Heart right ventricle (tissue), 16 donors: ENCODE measurements around the gene CLDN6. TPM values are rescaled to one million over a fixed set of nuclear protein-coding genes. Genes with fewer than 3 reads are reported as not detected.

ENCODE experiments used
- ATAC-seq, 8 donors: fragments of 200-7000 bp; cut with Tn5 transposase; one replicate each; pipeline ENCODE4 v1.9.1; 2020; ENCODE audit warnings: mild to moderate bottlenecking in 8 of 8, moderate library complexity in 8 of 8, moderate number of reproducible peaks in 1 of 8
- DNase-seq, 2 donors: peaks; one replicate each; pipeline ENCODE4 v3.0.0-alpha.2; 2020
- H3K27ac ChIP-seq, 10 donors: fragments of 200-600 bp; sonication (generic) in 2 of 10; one replicate each; pipeline versions ENCODE4 v1.5.0 to v1.8.0; 2020 to 2022; ENCODE audit warnings: mild to moderate bottlenecking in 3 of 10
- H3K27me3 ChIP-seq, 7 donors: fragments of 200-600 bp; one replicate each; pipeline ENCODE4 v1.8.0; 2021 to 2022; ENCODE audit warnings: mild to moderate bottlenecking in 2 of 7
- H3K36me3 ChIP-seq, 9 donors: fragments of 200-600 bp; sonication (generic) in 1 of 9; one replicate each; pipeline versions ENCODE4 v1.5.0 to v1.8.0; 2020 to 2022; ENCODE audit warnings: mild to moderate bottlenecking in 2 of 9
- H3K4me1 ChIP-seq, 9 donors: fragments of 200-600 bp; sonication (generic) in 1 of 9; one replicate each; pipeline versions ENCODE4 v1.5.0 to v1.8.0; 2020 to 2022; ENCODE audit warnings: mild to moderate bottlenecking in 4 of 9
- H3K4me3 ChIP-seq, 10 donors: fragments of 200-600 bp; sonication (generic) in 2 of 10; one replicate each; pipeline versions ENCODE4 v1.5.0 to v1.8.0; 2020 to 2022; ENCODE audit warnings: mild to moderate bottlenecking in 7 of 10, moderate library complexity in 2 of 10
- H3K9me3 ChIP-seq, 11 donors: fragments of 200-600 bp in 10 of 11; sonication (generic) in 2 of 11; one replicate each; pipeline versions ENCODE4 v1.5.0 to v1.8.0; 2013 to 2022; ENCODE audit warnings: mild to moderate bottlenecking in 2 of 11, control low read depth in 1 of 11, moderate library complexity in 1 of 11
- WGBS, 2 donors: extraction: QIAGEN DNeasy Blood & Tissue Kit; methylation state at CpG; one replicate each; pipeline ENCODE4 v1.1.7; 2013; ENCODE audit warnings: inconsistent platforms in 1 of 2; 5-methylcytosine and 5-hydroxymethylcytosine counted together
- intact Hi-C, 10 donors: fragments of 100-400 bp; cut with DNase I; formaldehyde crosslinking; loops; one replicate each; pipeline versions ENCODE4 v1.11.1 to v1.14.2; 2022
- polyA plus RNA-seq, 2 donors: library from polyadenylated mRNA; stranded (reverse); fragments of 200-250 nt; gene quantifications; one replicate each; pipeline ENCODE4 v1.2.3, GENCODE V29; 2013
- total RNA-seq, 10 donors: library from RNA; stranded (reverse); fragmentation: NEBNext Ultra II Directional in 3 of 10; extraction: Animal tissue kit (Norgen Biotek cat#: 25700) in 3 of 10; gene quantifications; one replicate each; pipeline versions ENCODE4 v1.2.1 to v1.2.4, GENCODE V29; 2021 to 2023
- TF ChIP-seq, protein P1 (sequence below), 9 donors: fragments of 200-600 bp; sonication (generic) in 2 of 9; IDR thresholded peaks; one replicate each; pipeline versions ENCODE4 v1.5.0 to v1.8.0; 2021 to 2022; ENCODE audit warnings: antibody characterized with exemption in 9 of 9, mild to moderate bottlenecking in 5 of 9, moderate library complexity in 1 of 9
- donor health status: Arrhythmogenic right ventricular cardiomyopathy.
- donor health status: ischemic (EF 13 %, LVEDD 7.1; RV severe dilation, severe dysfunction).
- donor health status: healthy with polysubstance abuse.
- donor health status: DM: no; HTN: yes; CAD: no.
- donor health status: DM: no; HTN: no; CAD: no.
- donor health status: ischemic (EF 25% LVEDD 6.9; RV normal size, moderate dysfunction).
- donor health status: ischemic (EF 25% LVEDD 5.7; RV mildly dilated, moderate dysfunction).
- donor health status: healthy.
- donor health status: DM: yes; HTN: yes; CAD: no.
- donor health status: Ischemic cardiomyopathy.
- donor health status: ischemic (EF 35%, LVEDD 5.7; RV mildly dilated, moderate dysfunction).
- donor health status: nonischemic (EF 11% LVEDD 7.7; RV severe dilation, severe dysfunction).
- donor health status: DM: yes; HTN: yes; CAD: no.
- donor health status: PGD.
- donor health status: ischemic (EF 29% LVEDD 5.4; RV normal size, mild dysfunction).
- donor health status: nonischemic (EF 23%, LVEDD 6.1; RV moderate dilation, normal function).

CLDN6 gene
- total and polyA plus RNA-seq, 12 donors, result 0.03 to 0.28 TPM; not detected in 10

DNA sequence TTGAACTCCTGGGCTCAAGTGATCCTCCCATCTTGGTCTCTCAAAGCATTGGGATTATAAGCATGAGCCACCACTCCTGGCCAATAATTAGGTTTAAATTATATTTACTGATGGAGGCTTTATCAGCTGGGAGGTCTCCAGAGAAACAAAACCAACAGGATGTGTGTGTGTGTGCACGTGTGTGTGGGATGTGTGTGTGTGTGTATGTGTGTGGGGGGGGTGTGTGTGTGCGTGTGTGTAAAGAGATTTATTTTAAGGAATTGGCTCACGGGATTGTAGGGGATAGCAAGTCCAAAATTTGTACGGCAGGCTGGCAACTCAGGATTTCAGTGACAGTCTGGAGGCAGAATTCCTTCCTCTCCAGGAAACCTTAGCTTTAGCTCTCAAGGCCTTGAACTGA is 33.0 kb upstream of the CLDN6 start:
- Histone ChIP-seq H3K36me3 (no peaks in the 10 kb centered on the region), H3K9me3 (no peaks in the 10 kb centered on the region), H3K4me1 (peaks cover 4 to 22% (median 9%) of the 10 kb centered on the region in 9 donors), H3K27me3 (peaks cover 6 to 49% (median 35%) of the 10 kb centered on the region in 7 donors), H3K27ac (peak overlapping the region in 1 of 10 donors; percentile 70), H3K4me3 (peak overlapping the region in 1 of 10 donors; percentile 65)
- WGBS, 2 donors, result 30 to 46% methylated on average over 4 of the region's 4 CpGs
- ATAC-seq, result no peak
- intact Hi-C loops, result loop anchor here in 3 of 10 donors (10.0 kb wide), 2 partner anchors 64 to 114 kb away; partner anchors contain the start of gene ZNF205 (in 1 of the 3)
- TF ChIP-seq, protein P1, sequence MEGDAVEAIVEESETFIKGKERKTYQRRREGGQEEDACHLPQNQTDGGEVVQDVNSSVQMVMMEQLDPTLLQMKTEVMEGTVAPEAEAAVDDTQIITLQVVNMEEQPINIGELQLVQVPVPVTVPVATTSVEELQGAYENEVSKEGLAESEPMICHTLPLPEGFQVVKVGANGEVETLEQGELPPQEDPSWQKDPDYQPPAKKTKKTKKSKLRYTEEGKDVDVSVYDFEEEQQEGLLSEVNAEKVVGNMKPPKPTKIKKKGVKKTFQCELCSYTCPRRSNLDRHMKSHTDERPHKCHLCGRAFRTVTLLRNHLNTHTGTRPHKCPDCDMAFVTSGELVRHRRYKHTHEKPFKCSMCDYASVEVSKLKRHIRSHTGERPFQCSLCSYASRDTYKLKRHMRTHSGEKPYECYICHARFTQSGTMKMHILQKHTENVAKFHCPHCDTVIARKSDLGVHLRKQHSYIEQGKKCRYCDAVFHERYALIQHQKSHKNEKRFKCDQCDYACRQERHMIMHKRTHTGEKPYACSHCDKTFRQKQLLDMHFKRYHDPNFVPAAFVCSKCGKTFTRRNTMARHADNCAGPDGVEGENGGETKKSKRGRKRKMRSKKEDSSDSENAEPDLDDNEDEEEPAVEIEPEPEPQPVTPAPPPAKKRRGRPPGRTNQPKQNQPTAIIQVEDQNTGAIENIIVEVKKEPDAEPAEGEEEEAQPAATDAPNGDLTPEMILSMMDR (IDR thresholded peaks at IDR 0.05), result no peak
- no peak for DNase-seq

DNA sequence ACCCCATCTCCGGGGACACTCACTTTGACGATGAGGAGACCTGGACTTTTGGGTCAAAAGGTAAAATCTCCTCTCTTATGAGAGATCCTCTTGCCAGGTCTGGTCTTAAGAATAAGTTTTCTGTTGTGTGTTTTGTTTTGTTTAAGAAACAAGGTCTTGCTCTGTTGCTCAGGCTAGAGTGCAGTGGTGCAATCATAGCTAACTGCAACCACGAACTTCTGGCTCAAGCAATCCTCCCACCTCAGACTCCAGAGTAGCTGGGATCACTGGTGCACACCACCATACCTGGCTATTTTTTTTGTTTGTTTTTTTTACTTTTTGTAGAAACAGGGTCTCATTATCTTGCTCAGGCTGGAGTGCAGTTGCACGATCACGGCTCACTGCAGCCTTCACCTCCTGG is 32.5 kb upstream of the CLDN6 start:
- no peak for DNase-seq
- peak overlapping the region in 1 of 10 donors; percentile 70 for H3K27ac ChIP-seq
- intact Hi-C loops, result loop anchor here in 3 of 10 donors (10.0 kb wide), 2 partner anchors 64 to 114 kb away; partner anchors contain the start of gene ZNF205 (in 1 of the 3)
- 78 to 79% methylated on average over 5 of the region's 5 CpGs for WGBS, 2 donors
- H3K4me1 ChIP-seq, result peaks cover 10 to 24% (median 15%) of the 10 kb centered on the region in 9 donors
- no peak for ATAC-seq
- peak overlapping the region in 1 of 10 donors; percentile 65 for H3K4me3 ChIP-seq
- H3K36me3 ChIP-seq, result no peaks in the 10 kb centered on the region
- H3K9me3 ChIP-seq, result no peaks in the 10 kb centered on the region
- H3K27me3 ChIP-seq, result peaks cover 6 to 54% (median 41%) of the 10 kb centered on the region in 7 donors
- TF ChIP-seq, protein P1 (IDR thresholded peaks at IDR 0.05), result no peak

DNA sequence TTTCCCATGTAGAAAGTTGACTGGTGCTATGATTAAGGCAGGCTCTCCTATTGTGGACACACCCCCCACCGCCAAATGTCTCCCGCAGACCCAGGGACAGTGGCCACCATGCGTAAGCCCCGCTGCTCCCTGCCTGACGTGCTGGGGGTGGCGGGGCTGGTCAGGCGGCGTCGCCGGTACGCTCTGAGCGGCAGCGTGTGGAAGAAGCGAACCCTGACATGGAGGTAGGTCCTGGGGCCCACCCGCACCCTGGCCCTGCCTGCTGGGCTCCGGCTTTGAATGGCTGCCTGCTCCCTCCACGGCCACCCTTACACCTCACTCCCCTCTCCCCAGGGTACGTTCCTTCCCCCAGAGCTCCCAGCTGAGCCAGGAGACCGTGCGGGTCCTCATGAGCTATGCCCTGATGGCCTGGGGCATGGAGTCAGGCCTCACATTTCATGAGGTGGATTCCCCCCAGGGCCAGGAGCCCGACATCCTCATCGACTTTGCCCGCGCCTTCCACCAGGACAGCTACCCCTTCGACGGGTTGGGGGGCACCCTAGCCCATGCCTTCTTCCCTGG is 32.0 kb upstream of the CLDN6 start:
- H3K27ac ChIP-seq, result peak overlapping the region in 1 of 10 donors; percentile 70
- intact Hi-C loops, result loop anchor here in 3 of 10 donors (10.0 kb wide), 2 partner anchors 65 to 115 kb away; partner anchors contain the start of gene ZNF205 (in 1 of the 3)
- peaks cover 6 to 59% (median 45%) of the 10 kb centered on the region in 7 donors for H3K27me3 ChIP-seq
- ATAC-seq, result no peak
- peaks cover 13 to 24% (median 19%) of the 10 kb centered on the region in 9 donors for H3K4me1 ChIP-seq
- peak overlapping the region in 1 of 10 donors; percentile 65 for H3K4me3 ChIP-seq
- DNase-seq, result no peak
- no peaks in the 10 kb centered on the region for H3K9me3 ChIP-seq
- 83 to 88% methylated on average over 24 to 26 of the region's 26 CpGs for WGBS, 2 donors
- H3K36me3 ChIP-seq, result no peaks in the 10 kb centered on the region
- TF ChIP-seq, protein P1 (IDR thresholded peaks at IDR 0.05), result no peak

DNA sequence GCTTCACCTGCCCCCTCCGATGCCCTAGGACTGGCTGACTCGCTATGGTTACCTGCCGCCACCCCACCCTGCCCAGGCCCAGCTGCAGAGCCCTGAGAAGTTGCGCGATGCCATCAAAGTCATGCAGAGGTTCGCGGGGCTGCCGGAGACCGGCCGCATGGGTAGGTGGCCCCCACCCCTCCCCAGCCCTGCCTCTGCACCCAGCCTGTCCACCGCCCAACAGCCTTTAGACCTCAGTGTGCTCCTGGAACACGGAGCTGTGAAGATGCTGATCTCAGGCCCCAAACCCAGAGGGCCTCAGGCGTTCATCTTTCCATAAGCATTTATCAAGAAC is 29.4 kb upstream of the CLDN6 start:
- ATAC-seq (no peak), DNase-seq (no peak)
- TF ChIP-seq, protein P1 (IDR thresholded peaks at IDR 0.05), result no peak
- Histone ChIP-seq H3K27me3 (peaks cover 6 to 82% (median 71%) of the 10 kb centered on the region in 7 donors), H3K9me3 (no peaks in the 10 kb centered on the region), H3K4me3 (peak overlapping the region in 2 of 10 donors; percentile 65), H3K36me3 (no peaks in the 10 kb centered on the region), H3K4me1 (peaks cover 13 to 26% (median 19%) of the 10 kb centered on the region in 9 donors), H3K27ac (peak overlapping the region in 1 of 10 donors; percentile 84)
- intact Hi-C loops, result no loop called here
- WGBS, 2 donors, result 19 to 24% methylated on average over 13 of the region's 13 CpGs
